Keratinocyte (primary cell): ENCODE data around the gene METAP1D. TPM values are rescaled to one million over a fixed set of nuclear protein-coding genes. Genes with fewer than 3 reads are reported as not detected.

Source experiments
- DNase-seq: peaks from one replicate; pipeline ENCODE4 v3.0.0-alpha.2; 2011; ENCODE audit warnings: low read depth, missing footprints, low spot score
- FAIRE-seq: peaks from 2 replicates; lab custom pipeline; 2011; peaks lifted over from hg19 to GRCh38; lab: Jason Lieb, UNC
- H2AFZ ChIP-seq: 2 replicates; pipeline ENCODE4 v1.6.0; 2012; ENCODE audit warnings: low read length, control low read depth, inconsistent platforms; ENCODE audit not compliant: control insufficient read depth
- H3K27ac ChIP-seq: 2 replicates; pipeline ENCODE4 v1.5.1; 2011; ENCODE audit warnings: low read length; ENCODE audit not compliant: control insufficient read depth, insufficient read depth
- H3K27me3 ChIP-seq: 3 replicates; pipeline ENCODE4 v1.6.0; 2011; ENCODE audit warnings: low read length; ENCODE audit not compliant: control insufficient read depth, insufficient read depth; ENCODE audit errors: extremely low read depth
- H3K36me3 ChIP-seq, 2 experiments: 2 replicates in 1 of 2; 3 replicates in 1 of 2; pipeline ENCODE4 v1.5.1; 2011; ENCODE audit warnings: low read length in 2 of 2, mild to moderate bottlenecking in 1 of 2; ENCODE audit not compliant: control insufficient read depth in 2 of 2, insufficient read depth in 2 of 2; ENCODE audit errors: extremely low read depth in 1 of 2
- H3K4me1 ChIP-seq: 3 replicates; pipeline ENCODE4 v1.5.1; 2011; ENCODE audit warnings: low read length; ENCODE audit not compliant: control insufficient read depth, insufficient read depth; ENCODE audit errors: extremely low read depth
- H3K4me2 ChIP-seq: 3 replicates; pipeline ENCODE4 v1.6.0; 2011; ENCODE audit warnings: low read depth, low read length; ENCODE audit not compliant: control insufficient read depth, insufficient read depth; ENCODE audit errors: extremely low read depth
- H3K4me3 ChIP-seq, 3 experiments: fragments of 200-600 bp in 1 of 3; sonication (generic) in 1 of 3; 2 replicates in 2 of 3; 3 replicates in 1 of 3; pipeline ENCODE4 v1.5.1; 2011 to 2016; ENCODE audit warnings: low read length in 3 of 3, mild to moderate bottlenecking in 3 of 3, control low read depth in 2 of 3, inconsistent platforms in 1 of 3, low read depth in 1 of 3, mixed read lengths in 1 of 3, mixed run types in 1 of 3, moderate library complexity in 1 of 3; ENCODE audit not compliant: control insufficient read depth in 2 of 3, insufficient read depth in 2 of 3; ENCODE audit errors: extremely low read depth in 1 of 3
- H3K79me2 ChIP-seq: 2 replicates; pipeline ENCODE4 v1.6.0; 2012; ENCODE audit warnings: low read length; ENCODE audit not compliant: control insufficient read depth, insufficient read depth
- H3K9ac ChIP-seq: 3 replicates; pipeline ENCODE4 v1.6.0; 2011; ENCODE audit warnings: low read length; ENCODE audit not compliant: control insufficient read depth, insufficient read depth; ENCODE audit errors: extremely low read depth
- H3K9me1 ChIP-seq: 3 replicates; pipeline ENCODE4 v1.6.0; 2011; ENCODE audit warnings: low read length; ENCODE audit not compliant: control insufficient read depth, insufficient read depth; ENCODE audit errors: extremely low read depth
- H3K9me3 ChIP-seq: 2 replicates; pipeline ENCODE4 v1.5.1; 2012; ENCODE audit warnings: low read depth, low read length; ENCODE audit not compliant: control insufficient read depth
- H4K20me1 ChIP-seq: 3 replicates; pipeline ENCODE4 v1.6.0; 2011; ENCODE audit warnings: low read length; ENCODE audit not compliant: control insufficient read depth, insufficient read depth; ENCODE audit errors: extremely low read depth
- EZH2 ChIP-seq: IDR thresholded peaks from one replicate; pipeline ENCODE4 v1.6.1; 2012; ENCODE audit warnings: inconsistent platforms, mild to moderate bottlenecking, low read length, moderate library complexity
- dilution Hi-C: fragments of 300-500 bp; cut with MboI; formaldehyde crosslinking; loops from one replicate; pipeline ENCODE4 v1.7.0; 2020; ENCODE audit warnings: low sequenced_read_pairs; ENCODE audit not compliant: extremely low pct_ligation_motif_present
- polyA plus RNA-seq, 5 experiments: library from polyadenylated mRNA; depleted of rRNA in 3 of 5; stranded (reverse) in 3 of 5; stranded (forward) in 1 of 5; unstranded in 1 of 5; fragments of >200 nt; gene quantifications; 1 replicate in 1 of 5; 2 replicates in 3 of 5; 3 replicates in 1 of 5; pipeline versions ENCODE4 v1.2.1 to v1.2.3, GENCODE V29; 2011 to 2012; ENCODE audit warnings: missing spikeins in 2 of 5, low read depth in 1 of 5, low replicate concordance in 1 of 5
- TF ChIP-seq, protein P1 (sequence below), 3 experiments: IDR thresholded peaks in 1 of 3; conservative IDR thresholded peaks in 1 of 3; optimal IDR thresholded peaks in 1 of 3; 2 replicates in 2 of 3; 3 replicates in 1 of 3; pipeline versions ENCODE3 to v1.5.1; 2011; ENCODE audit warnings: low read length in 3 of 3, mild to moderate bottlenecking in 3 of 3, moderate library complexity in 2 of 3, control low read depth in 1 of 3, inconsistent platforms in 1 of 3; ENCODE audit not compliant: insufficient read depth in 2 of 3; ENCODE audit errors: extremely low read depth in 1 of 3

METAP1D gene
- polyA plus RNA-seq, 1 donor (not counting 4 experiments of a cell fraction or from before 2014, with no cell fraction given), result 5.1 TPM

DNA sequence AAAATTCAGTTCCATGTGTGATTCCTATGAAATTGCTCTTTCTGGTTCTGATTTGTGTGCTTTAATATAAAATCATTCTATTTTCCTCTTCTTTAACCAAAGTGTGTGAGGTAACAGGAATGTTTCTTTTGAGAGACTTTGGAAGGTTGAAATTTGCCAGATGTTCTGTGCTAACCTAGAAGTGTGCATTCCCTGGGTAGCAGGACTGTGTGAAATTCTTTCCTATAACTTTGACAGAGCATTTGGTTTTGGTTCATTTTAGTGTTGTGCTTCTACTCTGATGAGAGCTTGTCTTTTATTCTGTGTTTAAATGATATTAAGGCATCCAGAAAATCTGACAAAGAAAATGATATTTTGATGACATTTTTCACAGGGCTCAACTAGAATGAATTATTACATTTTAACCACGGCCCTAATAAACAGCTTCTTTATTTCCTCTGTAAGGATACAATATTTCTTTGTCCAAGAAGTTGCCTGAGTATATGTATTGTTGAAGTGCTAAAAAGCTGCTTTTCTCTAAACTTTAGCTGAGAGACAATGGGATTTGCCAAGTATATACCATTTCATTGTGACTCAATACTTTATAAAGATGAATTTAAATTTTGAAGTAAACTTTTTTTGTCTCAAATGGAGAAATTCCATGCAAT is 50.8 kb downstream of the METAP1D start:
- DNase-seq, result no peak
- H4K20me1 ChIP-seq, result no peaks in the 10 kb centered on the region
- FAIRE-seq, result no peak
- no peaks in the 10 kb centered on the region for H3K27me3 ChIP-seq
- H3K36me3 ChIP-seq, result no peaks in the 10 kb centered on the region
- H3K79me2 ChIP-seq, result no peaks in the 10 kb centered on the region
- TF ChIP-seq, protein P1, sequence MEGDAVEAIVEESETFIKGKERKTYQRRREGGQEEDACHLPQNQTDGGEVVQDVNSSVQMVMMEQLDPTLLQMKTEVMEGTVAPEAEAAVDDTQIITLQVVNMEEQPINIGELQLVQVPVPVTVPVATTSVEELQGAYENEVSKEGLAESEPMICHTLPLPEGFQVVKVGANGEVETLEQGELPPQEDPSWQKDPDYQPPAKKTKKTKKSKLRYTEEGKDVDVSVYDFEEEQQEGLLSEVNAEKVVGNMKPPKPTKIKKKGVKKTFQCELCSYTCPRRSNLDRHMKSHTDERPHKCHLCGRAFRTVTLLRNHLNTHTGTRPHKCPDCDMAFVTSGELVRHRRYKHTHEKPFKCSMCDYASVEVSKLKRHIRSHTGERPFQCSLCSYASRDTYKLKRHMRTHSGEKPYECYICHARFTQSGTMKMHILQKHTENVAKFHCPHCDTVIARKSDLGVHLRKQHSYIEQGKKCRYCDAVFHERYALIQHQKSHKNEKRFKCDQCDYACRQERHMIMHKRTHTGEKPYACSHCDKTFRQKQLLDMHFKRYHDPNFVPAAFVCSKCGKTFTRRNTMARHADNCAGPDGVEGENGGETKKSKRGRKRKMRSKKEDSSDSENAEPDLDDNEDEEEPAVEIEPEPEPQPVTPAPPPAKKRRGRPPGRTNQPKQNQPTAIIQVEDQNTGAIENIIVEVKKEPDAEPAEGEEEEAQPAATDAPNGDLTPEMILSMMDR (optimal IDR thresholded peaks at IDR 0.05 in 1 of 3, IDR thresholded peaks at IDR 0.05 in 1 of 3, conservative IDR thresholded peaks at IDR 0.05 in 1 of 3; ENCODE audit: extremely low read depth in 1 of 3, insufficient read depth in 2 of 3, low read length in 3 of 3), result no peak
- no peak for TF ChIP-seq EZH2
- H3K27ac ChIP-seq, result no peak overlapping the region
- no peaks in the 10 kb centered on the region for H3K9me3 ChIP-seq
- no peaks in the 10 kb centered on the region for H3K9me1 ChIP-seq
- H3K9ac ChIP-seq, result no peak overlapping the region
- no peaks in the 10 kb centered on the region for H3K4me1 ChIP-seq
- H3K4me3 ChIP-seq, result no peak overlapping the region
- H3K4me2 ChIP-seq, result no peak overlapping the region
- H2AFZ ChIP-seq, result no peak overlapping the region
- dilution Hi-C loops, result no loop called here

DNA sequence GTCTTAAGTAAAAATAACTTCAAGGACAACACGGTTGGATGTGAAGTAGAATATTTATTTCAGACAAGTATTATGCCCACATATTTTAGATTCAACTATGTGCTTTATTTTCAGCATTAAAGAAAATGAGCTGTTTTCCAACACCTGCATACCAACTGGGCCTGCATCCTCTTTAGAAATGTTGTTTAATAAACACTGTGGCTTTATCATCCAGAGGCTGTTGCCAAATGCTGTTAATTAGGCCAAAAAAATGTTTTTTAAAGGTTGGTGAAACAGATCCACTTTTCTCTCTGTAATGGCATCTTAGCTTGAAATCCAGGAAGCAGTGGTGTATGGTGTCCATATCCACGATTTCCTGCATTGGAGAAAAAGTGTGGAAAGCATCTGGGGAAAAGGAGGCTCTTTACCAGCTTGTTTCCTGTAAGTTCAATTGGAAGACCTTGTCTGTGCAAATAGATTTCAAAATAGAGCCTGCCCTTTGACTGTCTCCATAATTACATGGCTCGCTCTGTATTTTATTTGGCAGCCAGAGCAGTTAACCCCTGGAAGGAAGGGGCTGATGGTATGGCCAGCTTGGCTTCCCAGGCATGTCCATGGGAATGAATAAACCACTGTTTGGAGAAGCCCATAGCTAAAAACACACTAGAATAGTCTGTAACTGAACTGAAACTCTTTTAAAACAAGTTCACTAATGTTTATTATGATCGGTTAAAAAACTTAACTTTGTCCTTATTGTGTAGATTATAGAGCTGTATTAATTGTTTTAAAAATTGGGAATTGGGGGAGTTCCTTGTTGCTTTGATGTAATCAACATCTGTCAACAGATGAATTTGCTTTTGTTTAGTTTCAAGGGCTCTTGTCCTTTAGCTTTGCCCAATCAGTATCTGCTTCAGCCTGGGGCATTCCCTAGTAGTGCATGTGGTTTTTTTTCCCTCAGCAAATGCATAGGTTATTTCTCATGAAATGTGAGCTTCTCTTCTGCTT is 52.5 kb downstream of the METAP1D start:
- H3K4me2 ChIP-seq, result no peak overlapping the region
- H3K4me1 ChIP-seq, result no peaks in the 10 kb centered on the region
- no peak overlapping the region for H2AFZ ChIP-seq
- FAIRE-seq, result no peak
- no peak for TF ChIP-seq EZH2
- TF ChIP-seq, protein P1 (optimal IDR thresholded peaks at IDR 0.05 in 1 of 3, IDR thresholded peaks at IDR 0.05 in 1 of 3, conservative IDR thresholded peaks at IDR 0.05 in 1 of 3; ENCODE audit: extremely low read depth in 1 of 3, insufficient read depth in 2 of 3, low read length in 3 of 3), result no peak
- H3K79me2 ChIP-seq, result no peaks in the 10 kb centered on the region
- H3K27me3 ChIP-seq, result no peaks in the 10 kb centered on the region
- H3K36me3 ChIP-seq, result no peaks in the 10 kb centered on the region
- dilution Hi-C loops, result no loop called here
- no peaks in the 10 kb centered on the region for H3K9me3 ChIP-seq
- no peak overlapping the region for H3K27ac ChIP-seq
- H4K20me1 ChIP-seq, result no peaks in the 10 kb centered on the region
- no peak for DNase-seq
- H3K4me3 ChIP-seq, result no peak overlapping the region
- H3K9ac ChIP-seq, result no peak overlapping the region
- H3K9me1 ChIP-seq, result no peaks in the 10 kb centered on the region
